Stimulated activated CD4-positive, alpha-beta T cell treated with anti-CD3 and anti-CD28 coated beads, Interleukin-1b, Interleukin-23, amount 100 ng/mL, for 48 hours (primary cell): ENCODE measurements around the gene HIP1.
A peak's percentile ranks its signal among the peaks of the same experiment; 100 is the strongest.
"Not testable (repeated sequence)": the region's sequence is repeated elsewhere in the genome, so short reads cannot be mapped to it uniquely, and the experiment has no call there.

ENCODE experiments used
- DNase-seq: peaks from one replicate; pipeline ENCODE4 v3.0.0-alpha.2; 2020

Gene HIP1

GRCh38 chr7:75738604-75738974 is at the start of gene HIP1:
HIP1 (minus strand) TSS chr7:75738941; CDS start chr7:75738920, 21 bp downstream.
- no peak for DNase-seq

- DNase-seq: not testable (repeated sequence)
Measured at GRCh38 chr7:75788154-75788847, 49.6 kb upstream of the HIP1 start.

- DNase-seq: not testable (repeated sequence)
Measured at GRCh38 chr7:75783058-75783457, 44.3 kb upstream of the HIP1 start.

GRCh38 chr7:75780647-75781273 is 42.0 kb upstream of the HIP1 start:
- not testable (repeated sequence) for DNase-seq

GRCh38 chr7:75779516-75779915 is 40.8 kb upstream of the HIP1 start:
- DNase-seq: not testable (repeated sequence)

DNA sequence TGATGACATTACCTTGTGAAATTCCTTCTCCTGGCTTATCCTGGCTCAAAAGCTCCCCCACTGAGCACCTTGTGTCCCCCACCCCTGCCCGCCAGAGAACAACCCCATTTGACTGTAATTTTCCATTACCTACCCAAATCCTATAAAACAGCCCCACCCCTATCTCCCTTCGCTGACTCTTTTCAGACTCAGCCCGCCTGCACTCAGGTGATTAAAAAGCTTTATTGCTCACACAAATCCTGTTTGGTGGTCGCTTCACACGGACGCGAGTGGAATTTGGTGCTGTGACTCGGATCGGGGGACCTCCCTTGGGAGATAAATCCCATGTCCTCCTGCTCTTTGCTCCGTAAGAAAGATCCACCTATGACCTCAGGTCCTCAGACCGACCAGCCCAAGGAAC is 40.3 kb upstream of the HIP1 start:
- DNase-seq: not testable (repeated sequence)

- peak; percentile 72 for DNase-seq
Measured at GRCh38 chr7:75776295-75776971, 37.7 kb upstream of the HIP1 start.

DNA sequence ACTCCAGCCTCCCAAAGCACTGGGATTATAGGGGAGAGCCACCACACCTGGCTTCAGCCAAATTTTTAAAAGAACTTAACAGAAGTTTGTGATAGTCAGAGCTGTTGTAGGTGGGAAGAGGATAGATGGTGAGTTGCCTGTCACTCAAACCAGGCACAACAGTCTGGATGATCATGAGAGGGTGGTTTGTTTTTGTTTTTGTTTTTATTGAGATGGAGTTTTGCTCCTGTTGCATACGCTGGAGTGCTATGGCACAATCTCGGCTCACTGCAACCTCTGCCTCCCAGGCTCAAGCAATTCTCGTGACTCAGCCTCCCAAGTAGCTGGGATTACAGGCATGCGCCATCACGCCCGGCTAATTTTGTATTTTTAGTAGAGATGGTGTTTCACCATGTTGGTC is 35.2 kb upstream of the HIP1 start:
- not testable (repeated sequence) for DNase-seq

GRCh38 chr7:75772081-75773077 is 33.6 kb upstream of the HIP1 start, which contains the start of gene CCL26:
CCL26 (minus strand) TSS chr7:75772211; CDS start chr7:75772176, 35 bp downstream.
- no peak for DNase-seq

GRCh38 chr7:75771224-75771623 is 32.5 kb upstream of the HIP1 start:
- no peak for DNase-seq

- no peak for DNase-seq
Measured at GRCh38 chr7:75762350-75762917, 23.7 kb upstream of the HIP1 start.

DNA sequence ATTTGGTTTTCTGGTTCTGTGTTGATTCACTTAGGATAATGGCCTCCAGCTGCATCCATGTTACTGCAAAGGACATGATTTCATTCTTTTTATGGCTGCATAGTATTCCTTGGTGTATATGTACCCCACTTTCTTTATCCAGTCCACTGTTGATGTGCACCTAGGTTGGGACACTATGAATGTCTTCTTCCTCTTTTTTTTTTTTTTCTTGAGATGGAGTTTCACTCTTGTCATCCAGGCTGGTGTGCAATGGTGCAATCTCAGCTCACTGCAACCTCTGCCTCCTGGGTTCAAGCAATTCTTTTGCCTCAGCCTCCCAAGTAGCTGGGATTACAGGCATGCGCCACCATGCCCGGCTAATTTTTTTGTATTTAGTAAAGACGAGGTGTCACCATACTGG is 23.1 kb upstream of the HIP1 start:
- DNase-seq: not testable (repeated sequence)

- DNase-seq: no peak
Measured at GRCh38 chr7:75758491-75758890, 19.8 kb upstream of the HIP1 start.

DNA sequence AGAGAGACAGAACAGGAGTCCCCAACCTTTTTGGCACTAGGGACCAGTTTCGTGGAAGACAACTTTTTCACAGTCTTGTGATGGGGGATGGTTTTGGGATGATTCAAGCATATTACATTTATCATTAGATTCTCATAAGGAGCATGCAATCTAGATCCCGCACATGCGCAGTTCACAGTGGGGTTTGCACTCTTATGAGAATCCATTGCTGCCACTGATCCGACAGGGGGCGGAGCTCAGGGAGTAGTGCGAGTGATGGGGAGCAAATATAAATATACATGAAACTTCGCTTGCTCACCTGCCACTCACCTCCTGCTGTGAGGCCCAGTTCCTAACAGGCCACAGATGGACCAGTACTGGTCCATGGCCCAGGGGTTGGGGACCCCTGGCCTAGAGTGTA is 19.1 kb upstream of the HIP1 start:
- no peak for DNase-seq

DNA sequence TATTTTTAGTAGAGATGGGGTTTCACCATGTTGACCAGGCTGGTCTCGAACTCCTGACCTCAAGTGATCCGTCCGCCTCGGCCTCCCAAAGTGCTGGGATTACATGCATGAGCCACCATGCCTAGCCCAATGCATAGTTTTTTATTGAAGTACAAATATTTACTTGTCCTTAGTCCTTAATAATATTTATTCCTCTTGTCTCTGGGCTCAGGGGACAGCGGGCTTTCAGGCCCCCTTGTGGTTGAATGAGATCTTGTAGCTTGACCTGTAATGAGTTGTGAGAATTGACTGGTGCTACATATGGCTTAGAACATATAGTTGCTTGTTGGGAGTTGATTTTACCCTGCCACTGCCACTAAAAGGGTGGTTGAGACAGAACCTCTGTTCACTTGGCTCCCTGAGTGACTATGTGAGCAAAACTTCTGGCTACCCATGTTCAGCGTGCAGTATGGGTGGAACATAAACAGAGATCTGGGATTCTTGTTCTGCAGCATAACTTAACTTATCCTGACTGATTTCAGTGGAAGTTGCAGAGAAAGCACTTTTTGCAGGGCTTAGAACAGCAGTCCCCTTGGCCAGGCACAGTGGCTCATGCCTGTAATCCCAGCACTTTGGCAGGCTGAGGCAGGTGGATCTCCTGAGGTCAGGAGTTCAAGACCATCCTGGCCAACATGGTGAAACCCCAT is 18.4 kb upstream of the HIP1 start:
- DNase-seq: no peak

DNA sequence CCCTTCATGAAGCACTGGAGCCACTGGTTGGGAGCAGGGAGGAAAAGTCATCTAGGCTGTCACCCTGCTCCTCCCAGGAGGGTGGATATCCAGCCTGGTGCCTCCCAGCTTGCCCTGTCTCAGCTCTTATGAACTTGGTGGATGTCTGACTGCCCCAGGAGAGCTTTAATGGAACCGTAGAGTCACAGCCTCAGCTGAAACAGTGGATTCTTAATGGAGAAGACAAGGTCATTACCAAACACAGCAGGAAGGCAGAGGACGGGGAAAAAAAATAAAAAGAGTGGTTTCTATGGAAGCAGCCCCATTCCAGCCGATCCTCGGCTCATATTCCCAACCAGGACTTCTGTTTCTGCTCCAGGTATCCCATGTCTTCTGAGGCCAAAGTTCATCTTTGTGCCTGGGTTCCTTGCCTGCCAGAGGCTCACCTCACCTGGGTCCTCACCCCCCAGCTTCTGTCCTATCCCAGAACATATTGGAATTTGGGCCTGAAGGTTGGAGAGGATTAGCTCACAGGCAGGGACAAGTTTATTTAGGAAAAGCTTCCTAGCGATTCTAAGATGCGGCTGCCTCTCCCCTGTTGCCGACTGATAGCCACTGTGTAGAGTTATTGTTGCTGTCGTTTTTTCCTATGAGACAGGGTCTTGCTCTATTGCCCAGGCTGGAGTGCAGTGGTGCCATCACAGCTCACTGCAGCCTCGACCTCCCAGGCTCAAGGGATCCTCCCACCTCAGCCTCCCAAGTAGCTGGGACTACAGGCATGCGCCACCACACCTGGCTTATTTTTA is 17.7 kb upstream of the HIP1 start:
- DNase-seq: no peak

DNA sequence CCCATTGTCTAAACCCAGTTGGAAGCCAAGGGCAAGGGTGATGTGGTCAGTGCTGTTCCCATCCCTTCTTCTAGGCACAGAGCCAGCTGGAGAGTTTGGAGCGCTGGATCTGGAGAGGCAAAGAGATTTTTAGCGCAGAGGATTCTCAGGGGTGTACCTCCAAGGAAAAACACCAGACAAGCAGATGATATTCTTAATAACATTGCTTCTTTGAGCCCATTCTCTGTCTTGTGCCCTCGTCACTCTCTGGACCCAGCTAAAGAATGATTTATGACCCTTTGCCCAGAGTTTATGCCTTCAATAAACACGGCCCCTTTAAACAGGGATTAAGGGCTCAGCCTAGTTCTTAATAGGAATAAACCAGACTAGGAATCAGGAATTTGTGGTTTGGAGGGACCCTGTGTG is 4.7 kb upstream of the HIP1 start:
- DNase-seq: no peak

- no peak for DNase-seq
Measured at GRCh38 chr7:75740846-75741497, 2.2 kb upstream of the HIP1 start.

DNA sequence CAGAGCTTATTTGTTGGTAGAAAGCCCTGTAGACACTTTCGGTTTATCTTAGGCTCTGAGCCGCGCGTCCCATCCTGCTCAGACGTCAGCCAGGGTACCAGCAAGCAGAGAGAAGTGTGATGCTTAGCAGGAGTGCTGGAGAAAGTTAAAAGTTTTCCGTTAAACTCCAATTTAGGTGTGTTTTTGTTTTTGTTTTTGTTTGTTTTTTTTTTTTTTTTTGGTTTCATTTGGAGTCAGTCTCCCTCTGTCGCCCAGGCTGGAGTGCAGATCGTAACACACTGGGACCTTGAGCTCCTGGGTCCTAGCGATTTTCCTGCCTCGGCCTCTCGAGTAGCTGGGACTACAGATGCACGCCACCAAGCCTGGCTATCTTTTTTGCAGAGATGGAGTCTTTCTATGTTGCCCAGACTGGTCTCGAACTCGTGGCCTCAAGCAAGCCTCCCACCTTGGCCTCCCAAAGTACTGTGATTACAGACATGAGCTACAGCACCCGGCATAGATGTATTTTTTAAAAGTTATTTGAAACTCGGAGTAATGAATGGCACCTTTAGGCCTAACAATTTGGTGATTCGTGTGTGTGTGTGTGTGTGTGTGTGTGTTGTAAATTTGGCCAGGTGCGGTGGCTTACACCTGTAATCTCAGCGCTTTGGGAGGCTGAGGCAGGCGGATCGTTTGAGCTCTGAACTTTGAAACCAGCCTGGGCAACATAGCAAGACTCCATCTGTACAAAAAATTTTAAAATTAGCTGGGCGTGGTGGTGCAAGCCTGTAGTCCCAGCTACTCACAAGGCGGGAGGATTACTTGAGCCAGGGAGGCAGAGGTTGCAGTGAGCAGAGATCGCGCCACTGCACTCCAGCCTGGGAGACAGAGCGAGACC is 1.3 kb upstream of the HIP1 start:
- no peak for DNase-seq
